Measurements from ENCODE around the gene ARFGEF3.

DNA sequence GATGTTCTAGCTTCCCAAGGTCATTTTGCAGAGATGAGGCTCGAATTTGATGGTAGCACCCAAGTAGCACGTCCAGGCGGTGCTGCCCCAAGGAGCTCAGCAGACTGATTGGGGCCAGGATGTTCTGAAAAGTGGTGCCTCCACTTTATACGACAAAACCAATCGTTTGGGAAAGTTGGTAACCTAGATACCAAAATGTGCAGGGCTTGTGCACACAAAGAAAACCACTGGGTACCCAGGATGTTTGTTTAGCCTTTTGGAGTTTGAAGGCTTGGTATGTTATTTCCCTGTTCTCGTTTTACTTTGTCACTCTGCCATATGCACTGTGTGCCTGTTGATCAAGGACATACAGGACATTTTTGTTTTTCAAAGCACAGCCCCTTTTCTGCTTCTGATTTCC is 97.3 kb downstream of the ARFGEF3 start:
- TF ChIP-seq CTCF (IDR thresholded peaks at IDR 0.05; ENCODE audit: insufficient read depth, low read depth, low read length) (no peak), EZH2 (IDR thresholded peaks at IDR 0.05; ENCODE audit: insufficient read depth, low read length) (no peak)

Measured in astrocyte (in vitro differentiated cells and primary cell).